ENCODE data around the gene GDA.
"Not testable (repeated sequence)": the region's sequence is repeated elsewhere in the genome, so short reads cannot be mapped to it uniquely, and the experiment has no call there.

GDA gene

DNA sequence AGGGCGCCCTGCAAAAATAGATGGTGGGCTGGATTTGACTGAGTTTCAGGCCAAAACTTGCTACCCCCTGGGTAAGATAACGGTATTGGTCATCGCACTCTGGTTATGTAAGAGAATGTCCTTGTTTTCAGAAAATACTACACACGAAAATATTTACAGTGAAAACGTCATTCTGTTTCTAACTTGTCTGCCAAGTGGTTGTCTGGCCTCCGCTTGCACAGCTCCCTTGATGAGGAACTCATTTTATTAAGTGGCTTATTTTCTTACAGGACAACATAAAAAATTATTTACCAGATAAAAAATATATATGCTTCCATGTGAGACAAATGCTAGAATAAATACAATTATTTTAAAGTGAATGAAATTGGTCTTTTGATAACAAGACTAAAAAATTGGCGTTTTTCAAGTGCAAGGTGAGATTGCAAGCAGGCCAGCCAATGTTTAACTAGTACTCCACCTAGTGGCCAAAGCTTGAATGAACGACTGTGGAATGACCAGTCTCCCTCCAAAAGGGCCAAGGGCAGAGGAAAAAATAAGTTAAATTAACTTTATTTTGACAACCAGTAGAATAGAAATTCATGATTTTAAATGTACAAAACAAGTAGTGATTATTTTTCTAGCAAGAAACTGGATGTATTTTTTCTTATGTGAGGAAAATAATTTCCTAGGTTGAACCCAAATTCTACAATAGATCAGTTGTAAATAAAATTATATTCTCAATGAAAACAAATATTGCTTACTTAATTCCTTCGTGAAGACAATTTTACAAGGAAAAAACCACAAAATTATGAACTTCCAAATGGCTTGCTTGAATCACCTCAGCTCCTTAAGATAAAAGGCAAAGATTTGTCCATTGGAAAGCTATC is 122.6 kb downstream of the GDA start:
- in situ Hi-C loops (cut with HindIII; ENCODE audit: low sequenced_read_pairs) = loop anchor here (5.0 to 10.0 kb wide), 3 partner anchors 240 to 475 kb away; no protein-coding TSS in a partner anchor

- in situ Hi-C loops (cut with HindIII; ENCODE audit: low sequenced_read_pairs) = loop anchor here (5.0 to 10.0 kb wide), 3 partner anchors 242 to 477 kb away; no protein-coding TSS in a partner anchor
Observed at GRCh38 chr9:72274441-72274840, 125.2 kb downstream of the GDA start.

DNA sequence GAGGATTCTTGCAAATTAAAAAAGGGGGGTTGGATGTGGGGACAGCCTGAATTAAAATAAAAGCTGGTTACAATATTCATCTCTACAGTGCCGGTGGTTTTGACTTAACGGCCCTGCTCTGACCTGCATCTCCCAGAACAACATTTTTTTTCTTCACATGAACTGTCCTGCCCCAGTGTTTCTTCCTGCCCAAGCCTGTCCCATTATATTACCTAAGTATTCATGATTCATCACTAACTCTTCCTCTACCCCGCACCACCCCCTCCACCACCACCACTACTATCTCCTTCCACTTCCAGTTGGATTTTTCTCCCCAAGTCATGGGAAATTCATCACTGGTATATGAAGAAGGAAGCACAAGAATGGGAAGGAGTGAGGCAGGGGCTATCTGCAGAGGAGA is 125.7 kb downstream of the GDA start:
- in situ Hi-C loops (cut with HindIII; ENCODE audit: low sequenced_read_pairs) = loop anchor here (5.0 to 10.0 kb wide), 3 partner anchors 243 to 478 kb away; no protein-coding TSS in a partner anchor

GRCh38 chr9:72276429-72276828 is 127.2 kb downstream of the GDA start:
- in situ Hi-C loops (cut with HindIII; ENCODE audit: low sequenced_read_pairs) = loop anchor here (10.0 kb wide), 1 partner anchor 318 kb away; no protein-coding TSS in a partner anchor

DNA sequence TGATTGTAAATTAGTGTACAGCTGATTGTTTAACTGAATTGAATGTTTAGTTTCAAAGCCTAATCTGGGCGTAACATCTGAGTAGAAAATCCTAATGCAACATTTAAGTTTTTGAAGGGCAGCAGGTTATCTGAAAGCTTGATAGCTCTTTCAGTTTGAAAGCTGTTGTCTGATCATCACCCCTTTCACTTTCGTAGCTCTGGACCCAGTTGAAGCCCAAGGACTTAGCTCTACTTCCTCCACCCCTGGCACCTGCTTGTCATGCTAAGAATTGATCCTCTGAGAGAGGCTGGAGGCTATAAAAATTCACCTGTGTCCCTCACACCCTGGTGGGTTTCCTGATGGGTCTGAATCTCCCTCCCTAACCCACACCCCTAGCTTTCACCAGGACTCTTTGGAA is 129.7 kb downstream of the GDA start:
- in situ Hi-C loops (cut with HindIII; ENCODE audit: low sequenced_read_pairs) = loop anchor here (10.0 kb wide), 1 partner anchor 316 kb away; no protein-coding TSS in a partner anchor

DNA sequence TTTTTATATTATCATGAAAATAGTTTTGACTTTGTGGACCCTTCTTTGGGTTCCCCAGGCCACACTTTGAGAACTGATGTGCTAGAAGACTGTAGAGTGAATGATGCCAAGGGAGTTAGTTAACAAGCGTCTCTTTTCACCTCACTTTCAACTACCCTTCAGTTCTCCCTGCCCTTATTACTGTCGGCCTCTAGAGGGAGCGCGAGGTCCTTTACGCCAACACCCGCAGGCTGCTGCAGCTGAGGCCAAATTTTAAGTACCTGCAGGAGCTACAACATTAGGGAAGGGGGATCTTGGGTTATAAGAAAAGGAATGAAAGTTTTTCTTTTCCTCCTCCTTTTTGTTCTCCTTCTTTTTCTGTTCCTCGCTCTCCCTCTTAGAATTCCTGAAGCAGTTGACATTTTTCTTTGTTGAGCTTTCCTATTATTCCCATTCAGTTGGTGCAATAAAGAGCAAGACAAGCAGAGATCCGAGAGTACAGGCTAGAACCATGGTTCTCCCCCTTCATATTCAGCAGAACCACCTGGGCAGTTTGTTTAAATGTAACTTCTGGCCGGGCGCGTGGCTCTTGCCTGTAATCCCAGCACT is 131.8 kb downstream of the GDA start:
- in situ Hi-C loops (cut with HindIII; ENCODE audit: low sequenced_read_pairs) = loop anchor here (5.0 kb wide), 1 partner anchor 536 kb away; no protein-coding TSS in a partner anchor

DNA sequence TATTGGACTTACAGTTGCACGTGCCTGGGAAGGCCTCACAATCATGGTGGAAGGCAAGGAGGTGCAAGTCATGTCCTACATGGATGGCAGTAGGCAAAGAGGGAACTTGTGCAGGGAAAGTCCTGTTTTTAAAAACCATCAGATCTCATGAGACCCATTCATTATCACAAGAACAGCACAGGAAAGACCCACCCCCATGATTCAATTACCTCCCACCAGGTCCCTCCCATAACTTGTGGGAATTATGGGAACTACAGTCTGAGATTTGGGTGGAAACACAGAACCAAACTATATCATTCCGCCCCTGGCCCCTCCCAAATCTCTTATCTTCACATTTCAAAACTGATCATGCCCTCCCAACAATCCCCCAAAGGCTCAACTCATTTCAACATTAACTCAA is 140.2 kb downstream of the GDA start:
- in situ Hi-C loops (cut with HindIII; ENCODE audit: low sequenced_read_pairs) = no loop called here

DNA sequence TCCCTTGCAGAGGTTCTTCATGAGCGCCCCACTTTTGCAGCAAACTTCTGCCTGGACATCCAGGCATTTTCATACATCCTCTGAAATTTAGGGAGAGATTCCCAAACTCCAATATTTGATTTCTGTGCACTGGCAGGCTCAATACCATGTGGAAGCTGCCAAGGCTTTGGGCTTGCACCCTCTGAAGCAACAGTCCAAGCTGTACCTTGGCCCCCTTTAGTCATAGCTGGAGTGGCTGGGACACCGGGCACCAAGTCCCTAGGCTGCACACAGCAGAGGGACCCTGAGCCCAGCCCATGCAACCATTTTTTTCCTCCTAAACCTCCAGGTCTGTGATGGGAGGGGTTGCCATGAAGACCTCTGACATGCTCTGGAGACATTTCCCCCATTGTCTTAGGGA is 141.1 kb downstream of the GDA start:
- in situ Hi-C loops (cut with HindIII; ENCODE audit: low sequenced_read_pairs) = no loop called here

DNA sequence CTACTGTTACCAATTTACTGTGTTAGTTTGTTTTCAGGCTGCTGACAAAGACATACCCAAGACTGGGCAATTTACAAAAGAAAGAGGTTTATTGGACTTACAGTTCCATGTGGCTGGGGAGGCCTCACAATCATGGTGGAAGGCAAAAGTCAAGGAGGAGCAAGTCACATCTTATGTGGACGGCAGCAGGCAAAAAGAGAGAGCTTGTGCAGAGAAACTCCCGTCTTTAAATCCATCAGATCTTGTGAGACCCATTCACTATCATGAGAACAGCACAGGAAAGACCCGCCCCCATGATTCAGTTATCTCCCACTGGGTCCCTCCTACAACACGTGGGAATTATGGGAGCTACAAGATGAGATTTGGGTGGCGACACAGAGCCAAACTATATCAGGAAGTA is 142.3 kb downstream of the GDA start:
- in situ Hi-C loops (cut with HindIII; ENCODE audit: low sequenced_read_pairs) = not testable (repeated sequence)

GRCh38 chr9:72292256-72292682 is 143.0 kb downstream of the GDA start:
- in situ Hi-C loops (cut with HindIII; ENCODE audit: low sequenced_read_pairs) = no loop called here

DNA sequence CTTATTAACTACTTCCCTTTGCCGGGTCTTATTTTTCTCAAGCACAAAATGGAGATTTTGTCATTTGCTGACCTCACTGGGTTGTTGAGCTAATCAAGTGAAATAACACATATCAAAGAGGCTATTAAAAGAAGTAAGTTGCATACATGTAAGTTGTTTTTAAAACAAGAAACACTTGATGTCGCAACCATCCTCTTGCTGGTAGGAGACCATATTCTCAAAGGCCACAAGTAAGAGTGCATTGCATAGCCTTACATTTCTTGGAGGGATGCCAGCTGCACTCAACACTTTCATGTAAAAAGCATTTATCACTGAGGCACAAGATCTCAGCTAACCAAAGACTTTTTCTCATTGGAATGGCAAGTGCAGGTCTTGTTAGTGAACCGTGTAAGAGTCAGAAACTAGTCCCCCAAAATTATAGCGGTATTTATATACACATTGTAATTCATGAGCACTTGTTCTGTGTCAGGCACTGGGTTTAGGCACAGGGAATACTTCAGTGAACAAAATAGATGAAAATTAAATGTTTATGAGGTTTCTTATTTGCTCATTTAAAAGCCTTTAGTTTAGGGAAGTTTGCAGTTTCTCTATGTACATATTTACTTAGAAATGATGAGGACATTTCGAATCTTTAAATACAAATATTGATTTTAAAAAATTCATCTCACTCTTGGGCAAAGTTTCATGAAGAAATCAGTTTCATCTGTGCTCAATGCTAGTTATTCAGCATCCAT is 143.8 kb downstream of the GDA start:
- in situ Hi-C loops (cut with HindIII; ENCODE audit: low sequenced_read_pairs) = no loop called here

GRCh38 chr9:72294936-72295335 is 145.7 kb downstream of the GDA start:
- in situ Hi-C loops (cut with HindIII; ENCODE audit: low sequenced_read_pairs) = no loop called here

DNA sequence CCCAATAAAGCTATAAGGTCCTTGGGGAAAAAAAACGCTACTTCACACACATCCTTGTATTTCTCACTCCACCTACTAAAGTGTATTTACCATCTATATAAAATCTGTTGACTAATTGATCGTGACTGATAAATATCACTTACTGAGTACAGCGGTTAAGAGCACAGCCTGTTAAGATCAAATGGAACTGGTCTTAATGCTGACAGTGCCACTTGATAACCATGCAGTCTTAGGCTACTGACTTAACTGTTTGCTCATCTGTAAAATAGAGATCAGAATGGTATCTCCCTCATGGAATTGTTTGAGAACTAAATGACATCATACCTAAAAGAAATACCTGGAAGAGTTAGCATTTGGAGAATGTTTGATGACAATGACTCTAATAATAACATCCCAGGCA is 148.3 kb downstream of the GDA start:
- in situ Hi-C loops (cut with HindIII; ENCODE audit: low sequenced_read_pairs) = no loop called here

DNA sequence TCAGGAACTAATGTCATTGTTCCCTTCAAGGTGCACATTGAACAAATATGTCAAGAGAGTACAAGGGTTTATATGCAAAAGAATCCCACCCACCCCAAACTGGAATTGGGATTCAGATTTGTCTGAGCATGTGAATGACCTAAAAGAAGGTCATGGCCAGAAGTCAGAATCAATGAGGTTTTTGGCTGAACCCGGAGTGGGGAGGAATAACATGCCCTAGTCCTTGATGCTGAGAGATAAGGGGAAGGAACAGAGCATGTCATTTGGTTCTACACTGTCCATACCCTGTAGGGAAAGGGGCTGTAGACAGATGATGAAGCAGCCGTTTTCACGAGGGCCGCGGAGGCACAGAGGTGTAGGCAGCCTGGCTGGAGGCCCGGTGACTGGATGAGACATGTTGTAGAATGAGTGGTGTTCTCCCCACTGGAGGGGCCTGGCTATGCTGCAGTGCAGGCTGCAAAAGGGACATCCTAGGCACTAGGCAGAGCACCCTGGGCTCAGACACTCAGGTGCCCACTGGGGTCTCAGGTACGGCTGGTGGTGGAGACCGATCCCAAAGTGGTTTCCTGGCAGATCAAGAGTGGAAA is 149.9 kb downstream of the GDA start:
- in situ Hi-C loops (cut with HindIII; ENCODE audit: low sequenced_read_pairs) = no loop called here

GRCh38 chr9:72300873-72301272 is 151.6 kb downstream of the GDA start:
- in situ Hi-C loops (cut with HindIII; ENCODE audit: low sequenced_read_pairs) = no loop called here

Measured in DLD1 (cell line).